GM19193 (cell line): ENCODE data around the gene ACTG2.

Source experiments
- POLR2A ChIP-seq: IDR thresholded peaks from 4 replicates; pipeline ENCODE4 v1.6.1; 2011; ENCODE audit not compliant: insufficient read depth, insufficient read length; ENCODE audit errors: extremely low read depth

The ACTG2 gene

GRCh38 chr2:73920577-73921545 lies 28.1 kb downstream of the ACTG2 start:
- no peak for TF ChIP-seq POLR2A

GRCh38 chr2:73921581-73921980 lies 28.8 kb downstream of the ACTG2 start:
- TF ChIP-seq POLR2A = no peak

GRCh38 chr2:73922681-73923080 lies 29.9 kb downstream of the ACTG2 start:
- TF ChIP-seq POLR2A = no peak

GRCh38 chr2:73925033-73925704 lies 32.4 kb downstream of the ACTG2 start:
- no peak for TF ChIP-seq POLR2A

GRCh38 chr2:73925853-73926492 lies 33.2 kb downstream of the ACTG2 start:
- TF ChIP-seq POLR2A = no peak

- peak; percentile 95 for TF ChIP-seq POLR2A
Observed at GRCh38 chr2:73926493-73927327, 33.9 kb downstream of the ACTG2 start, which contains the start of gene DGUOK. TSS of gene DGUOK (plus strand) at chr2:73926880. CDS start at chr2:73926911, 31 bp downstream.

GRCh38 chr2:73927344-73927743 lies 34.5 kb downstream of the ACTG2 start:
- no peak for TF ChIP-seq POLR2A

GRCh38 chr2:73928963-73929347 lies 36.1 kb downstream of the ACTG2 start:
- TF ChIP-seq POLR2A = no peak

GRCh38 chr2:73930386-73930785 lies 37.6 kb downstream of the ACTG2 start:
- TF ChIP-seq POLR2A = no peak

- no peak for TF ChIP-seq POLR2A
Observed at GRCh38 chr2:73931531-73932500, 39.0 kb downstream of the ACTG2 start.

GRCh38 chr2:73933194-73933593 lies 40.4 kb downstream of the ACTG2 start:
- TF ChIP-seq POLR2A = no peak

GRCh38 chr2:73935641-73936040 lies 42.8 kb downstream of the ACTG2 start:
- TF ChIP-seq POLR2A = no peak

GRCh38 chr2:73937103-73937885 lies 44.5 kb downstream of the ACTG2 start:
- TF ChIP-seq POLR2A = no peak

- no peak for TF ChIP-seq POLR2A
Observed at GRCh38 chr2:73937899-73938298, 45.1 kb downstream of the ACTG2 start.
